HEK293 (cell line): ENCODE data around the gene MYO7A.

Experiments
- CTCF ChIA-PET: fragments of 350-600 bp; formaldehyde crosslinking; extraction: SDS; loops from one replicate; lab custom pipeline; 2021; ENCODE audit warnings: antibody characterized with exemption; lab: Yijun Ruan, JAX
- POLR2A ChIA-PET: fragments of 300-600 bp; formaldehyde crosslinking; extraction: SDS; loops from one replicate; lab custom pipeline; 2020; ENCODE audit warnings: antibody characterized with exemption, inconsistent platforms; lab: Yijun Ruan, JAX
- H3K27ac ChIP-seq: fragments of 200-500 bp; sonication (Bioruptor generic); 2 replicates; pipeline ENCODE4 v1.5.1; 2014; ENCODE audit warnings: low read depth, low read length, control low read depth, inconsistent platforms; ENCODE audit errors: extremely low read depth
- H3K36me3 ChIP-seq, 2 experiments: fragments of 200-500 bp in 1 of 2; sonication (Bioruptor generic) in 1 of 2; 1 replicate in 1 of 2; 2 replicates in 1 of 2; pipeline ENCODE4 v1.5.1; 2014 to 2017; ENCODE audit warnings: inconsistent platforms in 2 of 2, low read length in 2 of 2; ENCODE audit not compliant: control insufficient read depth in 2 of 2, insufficient read depth in 1 of 2
- H3K4me1 ChIP-seq: fragments of 200-500 bp; sonication (Bioruptor generic); 2 replicates; pipeline ENCODE4 v1.5.1; 2014; ENCODE audit warnings: mild to moderate bottlenecking, low read length, inconsistent platforms; ENCODE audit not compliant: control insufficient read depth, insufficient read depth
- H3K4me3 ChIP-seq: 2 replicates; pipeline ENCODE4 v1.5.1; 2011; ENCODE audit warnings: low read depth, mild to moderate bottlenecking, control low read depth, low read length, moderate library complexity
- H3K9me3 ChIP-seq: fragments of 200-500 bp; sonication (Bioruptor generic); 2 replicates; pipeline ENCODE4 v1.5.1; 2014; ENCODE audit warnings: low read depth, low read length, inconsistent platforms; ENCODE audit not compliant: control insufficient read depth, insufficient read depth
- HOXC10 ChIP-seq: sonication (generic); formaldehyde crosslinking; IDR thresholded peaks from 2 replicates; pipeline ENCODE4 v1.8.1; 2023; ENCODE audit warnings: mild to moderate bottlenecking, missing genetic modification reagents
- KLF7 ChIP-seq: fragments of 450-650 bp; formaldehyde crosslinking; IDR thresholded peaks from 2 replicates; pipeline ENCODE4 v1.5.1; 2016; ENCODE audit warnings: missing biosample characterization, missing genetic modification characterization, borderline replicate concordance
- KLF8 ChIP-seq: fragments of 450-650 bp; formaldehyde crosslinking; IDR thresholded peaks from 2 replicates; pipeline ENCODE4 v1.5.1; 2016; ENCODE audit warnings: missing biosample characterization, missing genetic modification characterization
- MZF1 ChIP-seq: fragments of 450-650 bp; formaldehyde crosslinking; IDR thresholded peaks from 2 replicates; pipeline ENCODE4 v1.5.1; 2017; ENCODE audit warnings: missing biosample characterization, missing genetic modification characterization, borderline replicate concordance
- OVOL3 ChIP-seq: fragments of 450-650 bp; formaldehyde crosslinking; IDR thresholded peaks from 2 replicates; pipeline ENCODE4 v1.5.1; 2016; ENCODE audit warnings: missing biosample characterization, missing genetic modification characterization
- PRDM1 ChIP-seq: fragments of 450-650 bp; formaldehyde crosslinking; IDR thresholded peaks from 2 replicates; pipeline ENCODE4; 2016; ENCODE audit warnings: missing biosample characterization, missing genetic modification characterization
- SCRT2 ChIP-seq: fragments of 450-650 bp; formaldehyde crosslinking; IDR thresholded peaks from 2 replicates; pipeline ENCODE4 v1.5.1; 2016; ENCODE audit warnings: missing biosample characterization, missing genetic modification characterization
- SETDB1 ChIP-seq: IDR thresholded peaks from one replicate; pipeline ENCODE4 v1.6.1; 2017; ENCODE audit warnings: mild to moderate bottlenecking, low read length, moderate library complexity, mixed read lengths; ENCODE audit not compliant: insufficient read length
- ZEB2 ChIP-seq: fragments of 450-650 bp; formaldehyde crosslinking; IDR thresholded peaks from 2 replicates; pipeline ENCODE4 v1.5.1; 2016; ENCODE audit warnings: missing biosample characterization, missing genetic modification characterization
- ZNF148 ChIP-seq: fragments of 450-650 bp; formaldehyde crosslinking; IDR thresholded peaks from 2 replicates; pipeline ENCODE4 v1.5.0; 2017; ENCODE audit warnings: missing biosample characterization, missing genetic modification characterization, borderline replicate concordance
- ZNF169 ChIP-seq: fragments of 450-650 bp; formaldehyde crosslinking; IDR thresholded peaks from 2 replicates; pipeline ENCODE4 v1.5.1; 2016; ENCODE audit warnings: missing biosample characterization, missing genetic modification characterization
- ZNF19 ChIP-seq: fragments of 450-650 bp; formaldehyde crosslinking; IDR thresholded peaks from 2 replicates; pipeline ENCODE4; 2016; ENCODE audit warnings: missing biosample characterization, missing genetic modification characterization, low read depth
- ZNF239 ChIP-seq: fragments of 450-650 bp; formaldehyde crosslinking; IDR thresholded peaks from 2 replicates; pipeline ENCODE4 v1.5.1; 2016; ENCODE audit warnings: missing biosample characterization, missing genetic modification characterization
- ZNF248 ChIP-seq: fragments of 450-650 bp; formaldehyde crosslinking; IDR thresholded peaks from 2 replicates; pipeline ENCODE4 v1.5.1; 2017; ENCODE audit warnings: missing biosample characterization, missing genetic modification characterization
- ZNF324 ChIP-seq: fragments of 450-650 bp; formaldehyde crosslinking; IDR thresholded peaks from 2 replicates; pipeline ENCODE4 v1.5.1; 2016; ENCODE audit warnings: missing biosample characterization, missing genetic modification characterization
- ZNF350 ChIP-seq: fragments of 450-650 bp; formaldehyde crosslinking; IDR thresholded peaks from 2 replicates; pipeline ENCODE4 v1.5.0; 2017; ENCODE audit warnings: missing biosample characterization, mild to moderate bottlenecking, missing genetic modification characterization
- ZNF423 ChIP-seq: fragments of 450-650 bp; formaldehyde crosslinking; IDR thresholded peaks from 2 replicates; pipeline ENCODE4 v1.5.1; 2016; ENCODE audit warnings: missing biosample characterization, missing genetic modification characterization
- ZNF488 ChIP-seq: fragments of 450-650 bp; formaldehyde crosslinking; IDR thresholded peaks from 2 replicates; pipeline ENCODE4 v1.5.1; 2016; ENCODE audit warnings: missing biosample characterization, missing genetic modification characterization
- ZNF580 ChIP-seq: fragments of 450-650 bp; formaldehyde crosslinking; IDR thresholded peaks from 2 replicates; pipeline ENCODE4 v1.5.1; 2016; ENCODE audit warnings: missing biosample characterization, missing genetic modification characterization
- ZNF645 ChIP-seq: fragments of 450-650 bp; formaldehyde crosslinking; IDR thresholded peaks from 2 replicates; pipeline ENCODE4; 2016; ENCODE audit warnings: missing biosample characterization, missing genetic modification characterization
- ZNF701 ChIP-seq: fragments of 450-650 bp; formaldehyde crosslinking; IDR thresholded peaks from 2 replicates; pipeline ENCODE4 v1.5.1; 2016; ENCODE audit warnings: missing biosample characterization, missing genetic modification characterization
- ZSCAN18 ChIP-seq: fragments of 450-650 bp; formaldehyde crosslinking; IDR thresholded peaks from 2 replicates; pipeline ENCODE4 v1.5.1; 2016; ENCODE audit warnings: missing biosample characterization, missing genetic modification characterization
- ZSCAN5A ChIP-seq: fragments of 450-650 bp; formaldehyde crosslinking; IDR thresholded peaks from 2 replicates; pipeline ENCODE4 v1.5.1; 2016; ENCODE audit warnings: missing biosample characterization, missing genetic modification characterization

Gene MYO7A

GRCh38 chr11:77191823-77192495 is 63.9 kb downstream of the MYO7A start (continued):
- TF ChIP-seq ZNF248 (no peak), KLF8 (tag by site-specific recombination) (peak; percentile 58), ZNF324 (tag by site-specific recombination) (no peak), ZNF350 (tag by site-specific recombination) (no peak), ZNF19 (tag by site-specific recombination) (no peak), KLF7 (tag by site-specific recombination) (no peak)

GRCh38 chr11:77193167-77193566 is 65.1 kb downstream of the MYO7A start:
- no peak for TF ChIP-seq OVOL3 (tag by site-specific recombination)
- TF ChIP-seq ZNF488 (tag by site-specific recombination), result peak; percentile 20; the same call in 1 of the 2 replicates
- TF ChIP-seq ZNF239 (tag by site-specific recombination), result peak; percentile 34; the same call in 1 of the 2 replicates
- no peak for TF ChIP-seq ZNF423
- TF ChIP-seq ZNF645 (tag by site-specific recombination), result 0 out of 2 replicates have a peak, but pooled peaks have one; percentile 4
- 0 out of 2 replicates have a peak, but pooled peaks have one; percentile 16 for TF ChIP-seq ZNF580 (tag by site-specific recombination)
- 0 out of 2 replicates have a peak, but pooled peaks have one; percentile 35 for TF ChIP-seq ZNF148 (tag by site-specific recombination)
- TF ChIP-seq ZNF169 (tag by site-specific recombination), result 0 out of 2 replicates have a peak, but pooled peaks have one; percentile 55
- POLR2A ChIA-PET, result no interaction called here
- no peak overlapping the region for H3K27ac ChIP-seq
- H3K36me3 ChIP-seq, result no peaks in the 10 kb centered on the region
- no peaks in the 10 kb centered on the region for H3K4me1 ChIP-seq
- H3K9me3 ChIP-seq, result no peaks in the 10 kb centered on the region
- no peak overlapping the region for H3K4me3 ChIP-seq
- CTCF ChIA-PET, result interaction anchor here (0.6 to 3.9 kb wide), 15 partner anchors 8 to 492 kb away, joined by 3 to 40 read pairs (median 3); partner anchors contain the start of gene MYO7A

GRCh38 chr11:77193911-77194830 is 66.1 kb downstream of the MYO7A start:
- ChIA-PET POLR2A (no interaction called here), CTCF (interaction anchor here (0.6 to 3.9 kb wide), 6 partner anchors 10 to 354 kb away, joined by 3 to 40 read pairs (median 3); no protein-coding TSS in a partner anchor)
- H3K4me1 ChIP-seq, result no peaks in the 10 kb centered on the region
- no peaks in the 10 kb centered on the region for H3K9me3 ChIP-seq
- no peak overlapping the region for H3K27ac ChIP-seq
- H3K36me3 ChIP-seq, result no peaks in the 10 kb centered on the region
- no peak overlapping the region for H3K4me3 ChIP-seq
- no peak for TF ChIP-seq ZSCAN18 (tag by site-specific recombination)
- no peak for TF ChIP-seq MZF1 (tag by site-specific recombination)
- no peak for TF ChIP-seq ZSCAN5A (tag by site-specific recombination)
- no peak for TF ChIP-seq ZEB2
- no peak for TF ChIP-seq SETDB1
- no peak for TF ChIP-seq HOXC10 (CRISPR knock-in tag)
- no peak for TF ChIP-seq ZNF701 (tag by site-specific recombination)
- TF ChIP-seq SCRT2 (tag by site-specific recombination), result no peak
- no peak for TF ChIP-seq PRDM1 (tag by site-specific recombination)
